Muscle of back (tissue), 11 donors: ENCODE measurements around the gene JAZF1. TPM values are rescaled to one million over a fixed set of nuclear protein-coding genes. Genes with fewer than 3 reads are reported as not detected.

Source experiments
- DNase-seq, 3 donors: peaks; one replicate each; pipeline versions ENCODE4 v3.0.0 to v3.0.0-alpha.2; 2013
- polyA plus RNA-seq, 10 donors: library from polyadenylated mRNA; unstranded; fragments of 120-200 nt; gene quantifications; one replicate each; pipeline ENCODE4 v1.2.1, GENCODE V29; 2013; ENCODE audit not compliant: insufficient read length in 10 of 10

JAZF1 gene
- polyA plus RNA-seq, 10 donors: 27.2 to 42.6 (median 29.7) TPM

GRCh38 chr7:28192786-28193585 lies 12.4 kb upstream of the JAZF1 start:
- peak in 1 of 3 donors; percentile 39 for DNase-seq

GRCh38 chr7:28191751-28192150 lies 11.2 kb upstream of the JAZF1 start:
- DNase-seq: no peak

GRCh38 chr7:28191184-28191583 lies 10.6 kb upstream of the JAZF1 start:
- DNase-seq: no peak

- DNase-seq: peak in 1 of 3 donors; percentile 22
These were observed 9.6 kb upstream of the JAZF1 start for GRCh38 chr7:28190077-28190710.

- no peak for DNase-seq
These were observed 6.4 kb upstream of the JAZF1 start for GRCh38 chr7:28187012-28187411.

- DNase-seq: peak in 1 of 3 donors; percentile 14
These were observed 3.0 kb upstream of the JAZF1 start for GRCh38 chr7:28183627-28184026.

- peak in 1 of 3 donors; percentile 51 for DNase-seq
These were observed 1.5 kb upstream of the JAZF1 start for GRCh38 chr7:28182071-28182471.

GRCh38 chr7:28181416-28181815 lies 821 bp upstream of the JAZF1 start:
- DNase-seq: no peak

- no peak for DNase-seq
These were observed 598 bp downstream of the JAZF1 start for GRCh38 chr7:28180031-28180363.

GRCh38 chr7:28179120-28180030 lies 1.2 kb downstream of the JAZF1 start:
- peak; percentile 41 to 78 (median 53) for DNase-seq

GRCh38 chr7:28178599-28178998 lies 2.0 kb downstream of the JAZF1 start:
- DNase-seq: no peak

- no peak for DNase-seq
These were observed 2.8 kb downstream of the JAZF1 start for GRCh38 chr7:28177836-28178235.

- DNase-seq: no peak
These were observed 4.0 kb downstream of the JAZF1 start for GRCh38 chr7:28176645-28177044.

GRCh38 chr7:28176174-28176573 lies 4.4 kb downstream of the JAZF1 start:
- DNase-seq: no peak

GRCh38 chr7:28174901-28175661 lies 5.5 kb downstream of the JAZF1 start:
- DNase-seq: no peak

GRCh38 chr7:28174442-28174841 lies 6.2 kb downstream of the JAZF1 start:
- DNase-seq: no peak

GRCh38 chr7:28173531-28173930 lies 7.1 kb downstream of the JAZF1 start:
- no peak for DNase-seq

GRCh38 chr7:28172958-28173357 lies 7.6 kb downstream of the JAZF1 start:
- no peak for DNase-seq

- DNase-seq: no peak
These were observed 9.9 kb downstream of the JAZF1 start for GRCh38 chr7:28170701-28171100.

GRCh38 chr7:28169230-28169629 lies 11.4 kb downstream of the JAZF1 start:
- DNase-seq: no peak

- no peak for DNase-seq
These were observed 12.0 kb downstream of the JAZF1 start for GRCh38 chr7:28168393-28169158.
